ENCODE data around the gene ICAM1.
"Not testable (repeated sequence)": the region's sequence is repeated elsewhere in the genome, so short reads cannot be mapped to it uniquely, and the experiment has no call there.

Gene ICAM1

GRCh38 chr19:10270616-10271394 is at the start of gene ICAM1:
TSS of gene ICAM1 (plus strand) at chr19:10271120. CDS start at chr19:10271160, 40 bp downstream.
- peak; percentile 38 for DNase-seq

GRCh38 chr19:10222201-10222890 is 48.6 kb upstream of the ICAM1 start:
- no peak for DNase-seq

DNA sequence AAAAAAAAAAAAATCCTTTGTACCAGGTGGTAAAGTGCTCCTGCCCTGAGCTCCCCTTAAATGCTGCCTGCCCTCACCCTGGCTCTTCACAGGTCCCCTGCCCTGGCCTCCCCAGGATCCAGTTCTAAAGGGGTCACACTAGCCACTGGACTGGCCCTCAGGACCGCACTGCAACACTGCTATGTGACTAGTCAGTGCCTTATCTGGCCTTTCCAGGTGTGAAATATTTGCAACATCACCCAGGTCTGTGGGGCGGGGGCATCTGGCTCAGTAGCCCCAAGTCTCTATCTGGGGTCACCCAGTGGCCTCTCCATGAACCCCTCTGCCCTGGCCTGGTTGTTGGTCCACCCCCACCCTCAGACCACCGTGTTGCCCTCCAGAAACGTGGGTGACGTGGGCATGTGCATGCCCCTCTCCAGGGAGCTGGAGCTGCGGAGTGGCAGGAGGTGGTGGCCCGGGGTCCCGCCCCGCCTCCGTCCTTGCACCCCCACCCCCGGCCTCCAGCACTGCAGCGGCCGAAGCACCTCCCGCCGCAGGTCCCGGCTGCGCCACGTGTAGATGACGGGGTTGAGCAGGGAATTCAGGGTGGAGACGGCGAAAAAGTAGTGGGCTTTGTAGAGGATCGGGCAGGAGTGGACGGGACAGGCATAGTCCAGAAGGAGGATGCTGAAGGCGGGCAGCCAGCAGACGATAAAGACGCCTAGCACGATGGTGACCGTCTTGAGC is 47.3 kb upstream of the ICAM1 start:
- DNase-seq, result no peak

GRCh38 chr19:10224337-10224736 is 46.6 kb upstream of the ICAM1 start:
- no peak for DNase-seq

DNA sequence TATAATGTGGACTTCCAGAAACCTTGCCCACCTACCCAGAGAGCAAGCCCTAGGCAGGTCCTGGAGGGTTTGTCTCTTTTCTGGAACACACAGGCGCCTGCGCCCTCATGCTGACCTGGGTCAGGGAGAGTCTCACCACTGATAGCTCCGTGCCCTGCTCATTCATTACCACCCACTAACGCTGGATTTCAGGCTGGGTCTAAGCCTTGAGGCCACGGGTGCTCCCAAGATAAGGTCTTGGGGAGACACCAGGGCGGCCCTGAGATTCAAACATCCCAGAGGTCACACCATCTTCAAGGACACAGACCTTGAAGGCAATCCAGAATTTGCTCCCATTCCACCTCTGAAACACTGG is 44.9 kb upstream of the ICAM1 start:
- no peak for DNase-seq

GRCh38 chr19:10226376-10227025 is 44.4 kb upstream of the ICAM1 start:
- no peak for DNase-seq

GRCh38 chr19:10227026-10227971 is 43.6 kb upstream of the ICAM1 start:
- DNase-seq, result peak; percentile 26

DNA sequence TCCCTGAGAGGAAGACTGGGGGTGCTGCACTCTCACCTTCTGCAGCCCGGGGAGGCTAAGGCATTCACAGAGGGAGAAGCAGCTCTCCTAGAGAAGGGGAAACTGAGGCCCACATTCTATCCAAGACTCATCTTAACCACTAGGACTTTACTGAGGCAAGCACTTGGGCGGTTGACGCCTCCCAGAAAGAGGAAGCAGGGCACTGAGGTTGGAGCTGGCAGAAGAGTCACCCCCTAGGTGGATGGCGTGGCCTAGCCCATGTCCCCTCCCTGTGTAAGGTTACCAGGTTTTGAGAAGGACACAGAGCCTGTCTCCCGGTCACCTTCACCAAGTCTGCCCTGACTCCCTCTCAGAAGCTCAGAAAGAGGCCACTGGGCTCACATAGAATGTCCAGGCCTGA is 42.5 kb upstream of the ICAM1 start:
- no peak for DNase-seq

DNA sequence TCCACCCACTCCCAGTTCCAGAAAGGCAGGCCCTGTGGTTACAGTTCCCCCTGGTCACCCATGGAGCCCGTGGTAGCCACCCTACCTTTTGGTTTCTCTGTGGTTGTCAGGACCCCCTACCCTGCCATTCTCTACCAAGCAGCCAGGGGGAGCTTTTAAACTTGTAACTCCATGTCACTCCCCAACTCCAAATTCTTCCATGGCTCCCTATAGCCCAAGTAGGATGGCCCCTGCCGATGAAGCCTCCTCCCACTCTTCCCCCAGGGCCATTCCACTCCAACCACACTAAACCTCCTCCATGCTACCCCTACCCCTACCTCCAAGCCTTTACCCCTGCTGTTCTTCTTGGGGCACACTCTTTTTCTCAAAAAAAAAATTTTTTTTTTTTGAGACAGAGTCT is 42.0 kb upstream of the ICAM1 start:
- peak; percentile 23 for DNase-seq

DNA sequence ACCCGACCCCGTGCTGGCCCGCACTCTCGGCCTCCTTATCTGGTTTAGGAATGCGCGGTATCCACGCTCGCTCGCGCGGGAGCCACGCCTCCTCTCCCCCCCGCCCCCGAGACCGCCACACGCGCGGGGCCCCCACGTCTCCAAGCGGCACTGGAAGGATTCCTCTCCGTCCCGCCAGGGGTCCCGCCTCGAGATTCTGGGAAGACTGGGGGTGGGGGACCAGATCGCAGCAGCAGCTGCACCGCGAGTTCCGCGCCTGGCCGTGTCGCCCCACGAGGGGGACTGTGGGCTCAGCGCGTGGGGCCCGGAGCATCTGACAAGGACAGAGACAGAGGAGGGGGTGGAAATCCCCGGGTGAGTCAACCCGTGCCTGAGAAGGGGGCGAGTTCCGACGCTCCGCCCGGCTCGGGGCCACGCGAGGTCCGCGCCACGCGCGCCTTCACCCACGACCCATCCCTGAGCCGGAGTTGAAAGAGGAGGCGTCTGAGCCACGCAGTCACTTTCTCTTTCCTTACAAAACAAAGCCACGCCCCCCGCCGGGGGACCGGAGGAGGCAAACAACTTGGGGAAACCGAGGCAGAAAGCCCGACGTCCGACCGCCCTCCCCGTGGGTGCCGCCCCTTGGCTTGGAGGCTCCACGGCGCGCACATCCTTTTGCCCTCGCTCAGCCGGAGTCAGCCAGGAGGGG is 40.6 kb upstream of the ICAM1 start:
- DNase-seq, result peak; percentile 72

- DNase-seq, result peak; percentile 83
Observed at GRCh38 chr19:10230861-10231611, 39.9 kb upstream of the ICAM1 start, which contains the start of gene S1PR2. TSS of gene S1PR2 (minus strand) at chr19:10231331. CDS start at chr19:10224905, 6,426 bp downstream.

GRCh38 chr19:10231612-10232228 is 39.2 kb upstream of the ICAM1 start:
- DNase-seq, result no peak

- no peak for DNase-seq
Observed at GRCh38 chr19:10233946-10234345, 37.0 kb upstream of the ICAM1 start.

DNA sequence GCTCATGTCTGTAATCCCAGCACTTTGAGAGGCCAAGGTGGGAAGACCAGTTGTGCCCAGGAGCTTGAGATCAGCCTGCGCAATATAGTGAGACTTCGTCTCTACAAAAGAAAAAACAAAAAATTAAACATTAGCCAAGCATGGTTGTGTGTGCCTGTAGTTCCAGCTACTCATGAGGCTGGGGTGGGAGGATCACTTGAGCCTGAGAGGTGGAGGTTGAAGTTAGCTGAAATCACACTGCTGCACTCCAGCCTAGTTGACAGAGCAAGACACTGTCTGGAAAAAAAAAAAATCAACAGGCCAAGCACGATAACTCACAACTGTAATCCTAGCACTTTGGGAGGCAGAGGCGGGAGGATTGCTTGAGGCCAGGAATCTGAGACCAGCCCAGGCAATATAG is 35.9 kb upstream of the ICAM1 start:
- DNase-seq, result no peak

DNA sequence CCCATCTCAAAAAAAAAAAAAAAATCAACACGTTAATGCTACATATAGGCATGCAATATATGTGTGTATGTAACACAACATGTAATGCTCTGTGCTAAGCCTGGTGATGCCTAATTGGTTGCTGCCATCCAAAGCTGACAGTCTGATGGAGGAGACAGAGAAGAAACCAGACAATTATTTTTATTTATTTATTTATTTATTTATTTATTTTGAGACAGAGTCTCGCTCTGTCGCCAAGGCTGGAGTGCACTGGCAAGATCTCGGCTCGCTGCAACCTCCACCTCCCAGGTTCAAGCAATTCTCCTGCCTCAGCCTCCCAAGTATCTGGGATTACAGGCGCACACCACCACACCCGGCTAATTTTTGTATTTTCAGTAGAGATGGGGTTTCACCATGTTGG is 35.5 kb upstream of the ICAM1 start:
- not testable (repeated sequence) for DNase-seq

- DNase-seq, result no peak
Observed at GRCh38 chr19:10237702-10238101, 33.2 kb upstream of the ICAM1 start.

DNA sequence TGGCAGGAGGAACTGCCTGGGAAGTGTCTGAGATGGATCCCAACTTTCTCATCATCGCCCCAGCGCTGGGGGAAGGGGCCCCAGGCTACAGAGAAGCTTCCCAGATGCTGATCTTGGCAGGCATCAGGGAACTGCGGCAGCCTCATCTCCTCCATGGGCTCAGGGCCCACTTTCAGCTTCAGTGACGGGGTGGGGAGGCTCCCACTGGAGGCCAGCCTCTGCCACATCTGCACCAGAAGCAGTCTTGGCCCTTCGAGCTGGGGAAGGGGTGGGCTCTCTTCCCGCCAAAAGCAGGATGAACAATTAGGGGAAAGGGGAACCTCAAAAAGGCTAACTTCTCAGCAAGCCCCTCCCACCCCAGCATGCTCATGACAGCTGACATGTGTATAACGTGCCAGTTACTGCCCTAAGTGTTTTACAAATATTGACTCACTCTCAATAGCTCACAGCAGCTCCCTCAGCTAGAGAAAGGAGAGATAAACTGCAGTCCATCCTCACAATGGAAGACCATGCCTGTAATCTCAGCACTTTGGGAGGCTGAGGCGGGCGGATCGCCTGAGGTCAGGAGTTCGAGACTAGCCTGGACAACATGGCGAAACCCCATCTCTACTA is 32.6 kb upstream of the ICAM1 start:
- no peak for DNase-seq

- DNase-seq, result not testable (repeated sequence)
Observed at GRCh38 chr19:10241826-10242449, 29.0 kb upstream of the ICAM1 start.

DNA sequence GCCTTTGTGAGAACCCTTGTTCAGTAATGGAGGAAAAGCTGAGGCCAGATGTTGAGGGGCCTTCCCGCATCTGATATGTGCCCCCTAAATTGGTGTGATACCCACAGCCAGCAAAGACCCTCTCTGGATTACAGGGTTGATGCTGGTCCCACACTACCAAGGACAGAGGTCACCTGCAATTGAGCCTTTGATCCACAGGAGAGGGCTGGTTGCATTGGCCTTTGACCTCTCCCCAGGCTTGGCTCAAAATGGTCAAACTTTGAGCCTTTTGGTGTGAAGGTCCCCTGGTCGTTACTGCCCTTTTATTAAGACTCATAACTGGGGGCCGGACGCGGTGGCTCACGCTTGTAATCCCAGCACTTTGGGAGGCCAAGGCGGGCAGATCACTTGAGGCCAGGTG is 27.3 kb upstream of the ICAM1 start:
- no peak for DNase-seq
